GM19452 (cell line): ENCODE results near the gene TGFBR3L.
"Not testable (repeated sequence)": the region's sequence is repeated elsewhere in the genome, so short reads cannot be mapped to it uniquely, and the experiment has no call there.

Experiments
- ATAC-seq: cut with Tn5 transposase; IDR thresholded peaks from one replicate; pipeline ENCODE4 v1.9.1; 2021; ENCODE audit not compliant: unreplicated experiment

TGFBR3L gene

GRCh38 chr19:7916103-7916954 lies 1.7 kb downstream of the TGFBR3L start:
- no peak for ATAC-seq

DNA sequence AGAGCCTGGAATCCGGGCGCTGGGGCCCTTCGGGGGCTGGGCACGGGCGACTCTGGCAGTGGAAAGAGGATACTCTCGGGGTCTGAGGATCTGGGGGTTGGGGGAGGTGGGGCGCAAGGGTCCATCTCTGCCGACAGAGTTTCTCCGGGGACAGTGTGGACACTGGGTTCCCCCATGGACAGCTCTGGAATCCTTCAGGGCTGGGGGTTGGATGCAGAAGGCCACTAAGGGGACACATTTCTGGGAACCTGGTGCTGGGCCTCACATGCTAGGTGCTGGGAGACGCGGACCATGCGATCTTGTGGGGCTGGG lies 2.3 kb downstream of the TGFBR3L start:
- no peak for ATAC-seq

GRCh38 chr19:7917267-7918061 lies 2.8 kb downstream of the TGFBR3L start:
- no peak for ATAC-seq

GRCh38 chr19:7918062-7918614 lies 3.5 kb downstream of the TGFBR3L start:
- ATAC-seq: not testable (repeated sequence)

GRCh38 chr19:7918615-7919421 lies 4.2 kb downstream of the TGFBR3L start:
- ATAC-seq: no peak

- peak; percentile 65 for ATAC-seq
Measured at GRCh38 chr19:7919610-7920518, 5.2 kb downstream of the TGFBR3L start, which contains the start of gene SNAPC2. Gene SNAPC2, plus strand, starts transcription at chr19:7920338. Its CDS starts 29 bp downstream, at chr19:7920367.

GRCh38 chr19:7920519-7921301 lies 6.1 kb downstream of the TGFBR3L start:
- peak; percentile 49 for ATAC-seq

DNA sequence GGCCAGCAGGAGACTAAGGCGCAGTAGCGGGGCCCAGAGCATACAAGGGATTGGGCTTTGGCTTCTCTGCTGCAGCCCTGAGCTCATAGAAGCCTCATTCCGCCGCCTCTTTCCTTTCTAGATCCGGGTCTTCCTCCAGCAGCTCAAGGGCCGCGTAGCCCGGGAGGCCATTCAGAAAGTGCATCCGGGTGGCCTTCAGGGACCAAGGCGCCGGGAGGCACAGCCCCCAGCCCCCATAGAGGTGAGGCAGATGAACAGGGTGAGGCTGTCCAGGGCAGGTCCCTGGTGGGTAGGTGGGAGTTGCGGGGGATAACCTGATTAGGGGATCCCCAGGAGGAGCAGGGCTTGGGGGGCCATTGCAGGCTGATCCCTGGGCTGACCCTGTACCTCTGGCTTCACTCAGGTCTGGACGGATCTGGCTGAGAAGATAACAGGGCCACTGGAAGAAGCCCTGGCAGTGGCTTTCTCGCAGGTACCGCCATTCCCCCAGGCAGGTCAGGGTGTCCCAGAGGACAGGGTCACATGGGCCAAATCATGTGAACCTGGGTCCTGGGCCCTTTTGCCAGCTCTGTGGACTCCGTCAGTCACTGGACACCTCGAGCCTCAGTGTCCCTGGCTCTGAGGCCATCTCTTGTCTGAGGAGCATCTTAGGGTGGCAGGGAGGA lies 6.8 kb downstream of the TGFBR3L start:
- no peak for ATAC-seq

DNA sequence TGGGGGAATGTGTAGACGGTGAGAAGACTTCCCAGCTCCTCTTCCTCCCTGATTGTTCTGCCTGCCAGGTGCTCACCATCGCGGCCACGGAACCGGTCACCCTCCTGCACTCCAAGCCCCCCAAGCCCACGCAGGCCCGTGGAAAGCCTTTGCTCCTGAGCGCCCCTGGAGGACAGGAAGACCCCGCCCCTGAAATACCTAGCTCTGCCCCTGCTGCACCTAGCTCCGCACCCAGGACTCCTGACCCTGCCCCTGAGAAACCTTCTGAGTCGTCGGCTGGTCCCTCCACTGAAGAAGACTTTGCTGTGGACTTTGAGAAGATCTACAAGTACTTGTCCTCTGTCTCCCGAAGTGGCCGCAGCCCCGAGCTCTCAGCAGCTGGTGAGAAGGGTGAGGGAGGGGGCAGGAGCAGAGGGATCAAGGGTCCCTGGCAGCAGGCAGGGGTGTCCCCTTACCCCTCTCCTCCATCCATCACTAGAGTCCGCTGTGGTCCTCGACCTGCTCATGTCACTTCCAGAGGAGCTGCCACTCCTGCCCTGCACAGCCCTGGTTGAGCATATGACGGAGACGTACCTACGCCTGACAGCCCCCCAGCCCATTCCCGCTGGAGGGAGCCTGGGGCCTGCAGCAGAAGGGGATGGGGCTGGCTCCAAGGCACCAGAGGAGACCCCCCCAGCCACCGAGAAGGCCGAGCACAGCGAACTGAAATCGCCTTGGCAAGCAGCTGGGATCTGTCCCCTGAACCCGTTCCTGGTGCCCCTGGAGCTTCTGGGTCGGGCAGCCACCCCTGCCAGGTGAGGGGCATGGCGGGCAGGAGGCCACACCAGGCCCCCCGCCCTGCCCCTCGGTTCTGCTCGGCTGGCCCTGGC lies 7.6 kb downstream of the TGFBR3L start:
- ATAC-seq: no peak

GRCh38 chr19:7922836-7923195 lies 8.2 kb downstream of the TGFBR3L start:
- ATAC-seq: no peak

DNA sequence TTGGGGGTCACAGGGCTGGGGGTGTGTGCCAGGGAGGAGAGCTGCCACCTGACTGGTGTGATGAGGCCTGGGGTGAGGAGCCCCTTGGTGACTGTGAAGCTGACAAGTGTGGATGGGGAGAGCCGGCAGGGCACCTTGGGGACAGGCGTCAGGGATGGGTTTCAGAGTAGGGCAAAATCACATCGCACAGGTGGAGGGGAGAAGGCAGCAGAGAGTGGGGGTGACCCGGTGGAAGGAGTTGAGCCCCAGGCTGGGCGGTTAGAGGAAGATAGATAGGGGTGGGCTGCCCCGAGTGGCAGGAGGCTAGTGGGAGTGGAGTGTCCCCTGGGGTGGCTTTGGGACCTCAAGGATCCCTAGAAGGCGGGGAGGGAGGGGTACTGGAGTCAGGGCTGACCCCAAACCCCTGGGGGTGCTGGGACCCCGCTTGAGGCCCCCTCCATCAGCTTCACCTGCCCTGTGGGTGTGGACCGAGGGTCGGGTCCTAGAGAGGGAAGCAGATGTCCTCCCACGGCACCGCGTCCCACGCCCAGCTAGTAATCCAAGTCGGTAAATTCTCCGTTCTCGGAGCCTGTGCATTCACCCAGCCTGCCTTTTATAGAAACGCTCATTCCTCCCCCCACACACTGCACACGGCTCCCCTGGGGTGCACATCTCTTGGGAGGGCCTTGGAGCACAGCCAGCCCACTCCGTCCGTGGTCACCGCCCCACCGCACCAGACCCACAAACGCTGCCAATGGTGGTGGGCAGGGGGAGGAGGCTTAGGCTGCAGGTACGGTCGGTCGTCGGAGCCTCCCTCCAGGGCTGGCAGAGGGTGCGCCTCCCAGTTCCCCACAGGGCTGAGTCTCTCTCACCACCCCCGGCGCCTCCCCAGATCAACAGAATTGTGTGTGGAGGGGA lies 8.9 kb downstream of the TGFBR3L start:
- no peak for ATAC-seq

DNA sequence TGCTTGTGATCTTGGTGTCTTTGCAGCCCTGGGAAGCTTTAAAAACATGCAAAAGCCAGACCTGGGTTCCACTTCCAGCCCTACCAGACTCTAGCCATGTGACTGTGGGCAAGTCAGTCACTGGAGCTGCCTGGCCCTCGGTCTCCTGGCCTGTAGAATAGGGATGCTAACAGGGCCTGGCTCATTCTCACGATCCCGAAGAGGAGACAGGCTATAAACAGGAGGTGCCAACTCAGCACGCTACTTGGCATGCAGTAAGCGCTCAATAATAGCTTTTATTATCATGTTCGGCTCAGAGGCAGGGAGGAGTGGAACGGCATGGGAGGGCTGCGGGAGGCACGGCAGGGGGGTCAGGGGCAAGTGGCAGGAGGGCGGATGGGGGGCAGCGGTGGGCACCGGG lies 9.6 kb downstream of the TGFBR3L start:
- no peak for ATAC-seq

DNA sequence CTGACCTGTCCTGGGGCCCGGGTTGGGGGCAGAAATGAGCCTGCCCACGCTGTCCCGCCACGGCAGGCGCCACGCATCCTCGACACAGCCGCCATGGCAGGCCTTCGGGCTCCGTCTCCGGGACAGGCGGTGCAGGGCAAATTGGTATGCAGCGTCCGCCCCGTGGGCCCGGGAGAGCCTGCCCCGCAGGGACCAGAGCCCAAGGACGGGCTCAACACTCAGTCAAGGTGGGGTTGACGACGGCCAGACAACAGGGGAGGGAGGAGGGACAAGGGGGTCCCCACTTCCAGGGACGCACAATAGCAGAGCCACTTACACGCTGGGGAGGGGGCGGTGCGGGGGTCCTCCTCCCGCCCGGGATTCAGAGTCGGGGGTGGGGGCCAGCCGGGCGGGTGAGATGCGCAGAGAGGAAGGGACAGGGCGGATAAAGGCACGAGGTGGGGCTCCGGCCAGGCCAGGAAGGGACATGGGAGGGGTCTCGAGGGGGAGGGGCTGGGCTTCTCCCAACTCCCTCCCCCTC lies 10.1 kb downstream of the TGFBR3L start:
- no peak for ATAC-seq

DNA sequence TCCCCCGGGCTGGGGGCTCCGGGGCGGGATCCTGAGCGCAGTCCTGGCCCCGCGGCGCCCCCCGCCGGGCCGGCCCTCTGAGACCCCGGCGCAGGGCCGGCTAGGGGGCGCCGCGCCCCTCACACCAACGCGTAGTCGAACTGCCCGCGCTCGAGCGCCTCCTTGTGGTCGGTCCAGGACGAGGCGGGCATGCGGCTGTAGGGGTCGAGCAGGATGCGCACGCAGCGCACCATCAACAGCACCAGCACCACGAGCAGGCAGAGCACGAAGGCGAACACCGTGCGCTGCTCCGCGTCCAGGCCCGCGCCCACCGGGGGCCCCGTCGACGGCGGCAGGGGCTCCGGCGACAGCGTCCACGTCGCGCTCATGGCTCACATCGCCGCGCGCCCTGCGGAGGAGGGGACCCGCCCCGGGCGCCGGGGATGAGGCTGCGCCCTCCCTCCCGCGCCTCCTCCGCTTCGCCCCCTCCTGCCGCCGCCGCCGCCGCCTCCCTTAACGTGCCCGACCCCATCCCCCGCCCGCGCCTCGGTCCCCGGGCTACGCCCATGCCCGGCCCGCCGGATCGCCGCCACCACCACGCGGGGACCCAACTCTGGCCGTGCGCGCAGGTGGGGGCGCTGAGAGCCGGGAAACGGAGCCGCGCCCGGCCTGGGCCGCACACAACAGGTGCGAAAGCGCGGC lies 10.7 kb downstream of the TGFBR3L start:
- ATAC-seq: no peak

DNA sequence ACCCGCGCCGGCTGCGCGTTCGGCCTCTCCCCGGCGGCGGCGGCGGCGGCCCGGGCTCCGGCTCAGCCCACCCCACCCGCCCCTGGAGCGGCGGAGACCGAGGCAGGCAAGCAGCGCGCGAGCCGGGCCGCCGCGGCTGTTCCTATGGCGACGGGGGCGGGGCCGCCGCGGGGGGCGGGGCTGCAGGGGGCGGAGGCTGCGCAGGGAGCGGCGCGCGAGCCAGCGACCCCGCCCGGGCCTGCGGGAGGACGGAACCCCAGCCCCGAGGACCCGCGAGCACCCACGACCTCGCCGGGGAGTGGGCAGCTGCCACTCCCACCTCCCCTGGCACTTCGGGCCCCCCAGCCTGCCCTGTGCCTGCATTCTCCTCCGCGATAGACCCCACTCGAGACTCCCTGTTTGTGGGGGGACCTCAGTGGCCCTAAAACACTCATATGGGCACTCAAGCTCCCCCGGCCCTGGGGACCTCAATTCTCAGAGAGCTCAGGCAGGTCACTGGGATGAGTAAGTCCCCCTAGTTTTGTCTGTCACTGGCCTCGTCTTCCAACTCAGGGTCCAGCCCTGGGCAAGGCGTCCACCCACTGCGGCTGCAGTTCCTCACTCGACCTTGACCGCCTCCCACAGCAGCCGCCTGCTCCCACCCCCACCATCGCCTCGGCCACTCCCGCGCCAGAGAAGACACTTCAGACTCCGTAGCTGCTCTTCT lies 11.5 kb downstream of the TGFBR3L start, which contains the start of gene CTXN1:
Gene CTXN1, minus strand, starts transcription at position 115 of the 706 bp plus-strand sequence. CDS start 597 bp downstream, outside the sequence.
- no peak for ATAC-seq
